Endothelial cell of umbilical vein (primary cell): ENCODE results near the gene CTSA. TPM values are rescaled to one million over a fixed set of nuclear protein-coding genes. Genes with fewer than 3 reads are reported as not detected.

ENCODE experiments used
- BruUV-seq: library from RNA; stranded (reverse); fragments of 400-500 nt; replicated peaks from 2 replicates; lab custom pipeline; 2021; lab: Mats Ljungman, UMichigan
- CTCF ChIA-PET: fragments of 300-600, 350-600 bp; sonication (Branson Sonifier 250); formaldehyde crosslinking; loops from one replicate; lab custom pipeline; 2021; ENCODE audit warnings: antibody characterized with exemption, inconsistent platforms; lab: Charles Lee
- POLR2A ChIA-PET: fragments of 300-600, 350-600 bp; sonication (Branson Sonifier 250); formaldehyde crosslinking; loops from one replicate; lab custom pipeline; 2021; ENCODE audit warnings: antibody characterized with exemption, inconsistent platforms; lab: Charles Lee
- DNase-seq: peaks from one replicate; pipeline ENCODE4 v3.0.0-alpha.2; 2011; ENCODE audit warnings: low read depth, low spot score
- FAIRE-seq: peaks from 2 replicates; lab custom pipeline; 2011; peaks lifted over from hg19 to GRCh38; lab: Jason Lieb, UNC
- H2AFZ ChIP-seq: 2 replicates; pipeline ENCODE4 v1.6.0; 2012; ENCODE audit warnings: low read depth, low read length, control low read depth, inconsistent platforms
- H3K27ac ChIP-seq: 2 replicates; pipeline ENCODE4 v1.5.1; 2011; ENCODE audit warnings: low read depth, mild to moderate bottlenecking, control low read depth, low read length, moderate library complexity; ENCODE audit not compliant: insufficient read depth
- H3K27me3 ChIP-seq, 2 experiments: 2 replicates each; pipeline versions ENCODE4 v1.6.0 to v1.6.1; 2011; ENCODE audit warnings: low read length in 2 of 2, mixed read lengths in 1 of 2; ENCODE audit not compliant: control insufficient read depth in 2 of 2, insufficient read depth in 2 of 2
- H3K36me3 ChIP-seq, 2 experiments: 2 replicates in 1 of 2; 3 replicates in 1 of 2; pipeline ENCODE4 v1.5.1; 2011; ENCODE audit warnings: low read length in 2 of 2, mild to moderate bottlenecking in 1 of 2, moderate library complexity in 1 of 2; ENCODE audit not compliant: control insufficient read depth in 2 of 2, insufficient read depth in 2 of 2; ENCODE audit errors: extremely low read depth in 1 of 2
- H3K4me1 ChIP-seq: 3 replicates; pipeline ENCODE4 v1.5.1; 2011; ENCODE audit warnings: mild to moderate bottlenecking, low read length; ENCODE audit not compliant: control insufficient read depth, insufficient read depth; ENCODE audit errors: extremely low read depth
- H3K4me2 ChIP-seq: 2 replicates; pipeline ENCODE4 v1.6.1; 2011; ENCODE audit warnings: low read length, control low read depth, mixed read lengths; ENCODE audit not compliant: insufficient read depth
- H3K4me3 ChIP-seq, 3 experiments: fragments of 200-600 bp in 1 of 3; sonication (generic), shearing (Covaris generic) in 1 of 3; replicated peaks in 1 of 3; 2 replicates each; pipeline ENCODE4 v1.5.1; 2011 to 2016; ENCODE audit warnings: control low read depth in 3 of 3, low read length in 3 of 3, mild to moderate bottlenecking in 2 of 3, inconsistent platforms in 1 of 3, low read depth in 1 of 3, moderate library complexity in 1 of 3; ENCODE audit not compliant: insufficient read depth in 1 of 3
- H3K79me2 ChIP-seq: 2 replicates; pipeline ENCODE4 v1.6.0; 2012; ENCODE audit warnings: low read length, inconsistent platforms; ENCODE audit not compliant: control insufficient read depth, insufficient read depth
- H3K9ac ChIP-seq: replicated peaks from 2 replicates; pipeline ENCODE3; 2011; ENCODE audit warnings: low read length, control low read depth; ENCODE audit not compliant: insufficient read depth; ENCODE audit errors: extremely low read depth
- H3K9me1 ChIP-seq: replicated peaks from 3 replicates; pipeline ENCODE4 v1.6.0; 2011; ENCODE audit warnings: mild to moderate bottlenecking, low read length; ENCODE audit not compliant: control insufficient read depth, insufficient read depth; ENCODE audit errors: extremely low read depth
- H3K9me3 ChIP-seq: replicated peaks from 2 replicates; pipeline ENCODE4 v1.5.1; 2012; ENCODE audit warnings: low read length, inconsistent platforms; ENCODE audit not compliant: control insufficient read depth, insufficient read depth
- H4K20me1 ChIP-seq: replicated peaks from 2 replicates; pipeline ENCODE3; 2011; ENCODE audit warnings: mild to moderate bottlenecking, low read length; ENCODE audit not compliant: control insufficient read depth, insufficient read depth; ENCODE audit errors: extremely low read depth
- CTCF ChIP-seq, 2 donors: IDR thresholded peaks; 1 replicate in 1 of 2; 2 replicates in 1 of 2; pipeline ENCODE4 v1.5.1; 2011; ENCODE audit warnings: low read length in 2 of 2, mild to moderate bottlenecking in 2 of 2, moderate library complexity in 2 of 2, control low read depth in 1 of 2, inconsistent platforms in 1 of 2, low read depth in 1 of 2; ENCODE audit not compliant: insufficient read depth in 1 of 2; ENCODE audit errors: extremely low read depth in 1 of 2
- EZH2 ChIP-seq: IDR thresholded peaks from 2 replicates; pipeline ENCODE4 v1.6.1; 2012; ENCODE audit warnings: borderline replicate concordance, low read depth, mild to moderate bottlenecking, moderate library complexity, low read length, inconsistent platforms; ENCODE audit not compliant: severe bottlenecking
- FOS ChIP-seq: IDR thresholded peaks from 2 replicates; pipeline ENCODE4 v1.6.1; 2011; ENCODE audit warnings: mild to moderate bottlenecking, low read length, moderate library complexity, borderline replicate concordance; ENCODE audit not compliant: insufficient read depth
- GATA2 ChIP-seq: IDR thresholded peaks from 2 replicates; pipeline ENCODE4 v1.7.0; 2011; ENCODE audit warnings: low read depth, mild to moderate bottlenecking, moderate library complexity, mixed read lengths, low read length; ENCODE audit not compliant: insufficient read length, insufficient read depth
- JUN ChIP-seq: IDR thresholded peaks from 2 replicates; pipeline ENCODE4 v1.6.1; 2011; ENCODE audit warnings: borderline replicate concordance, low read depth; ENCODE audit not compliant: insufficient read length, insufficient read depth
- MAX ChIP-seq: IDR thresholded peaks from 2 replicates; pipeline ENCODE4 v1.6.1; 2011; ENCODE audit not compliant: insufficient read depth, insufficient read length
- MYC ChIP-seq: IDR thresholded peaks from one replicate; pipeline ENCODE4 v1.6.1; 2011; ENCODE audit warnings: mild to moderate bottlenecking, low read depth, low read length
- POLR2A ChIP-seq: IDR thresholded peaks from 2 replicates; pipeline ENCODE4 v1.6.1; 2012; ENCODE audit warnings: low read depth, mild to moderate bottlenecking, control low read depth, low read length
- POLR2AphosphoS5 ChIP-seq: IDR thresholded peaks from 2 replicates; pipeline ENCODE4 v1.6.1; 2012; ENCODE audit warnings: low read depth, mild to moderate bottlenecking, control low read depth, low read length, moderate library complexity; ENCODE audit not compliant: insufficient read depth
- dilution Hi-C: fragments of 300-500 bp; cut with MboI; formaldehyde crosslinking; loops from one replicate; pipeline ENCODE4 v1.15.0; 2019; ENCODE audit warnings: low sequenced_read_pairs; ENCODE audit not compliant: extremely low pct_ligation_motif_present
- intact Hi-C: fragments of 100-400 bp; cut with micrococcal nuclease; formaldehyde crosslinking; loops from one replicate; pipeline ENCODE4 v1.10.0; 2022
- polyA plus RNA-seq, 4 experiments: library from polyadenylated mRNA; depleted of rRNA in 3 of 4; stranded (reverse) in 3 of 4; unstranded in 1 of 4; fragments of >200 nt; gene quantifications; 2 replicates each; pipeline versions ENCODE4 v1.2.1 to v1.2.3, GENCODE V29; 2011 to 2012; ENCODE audit warnings: missing spikeins in 1 of 4
- total RNA-seq: library from RNA; stranded (reverse); gene quantifications from 2 replicates; pipeline ENCODE4 v1.2.3, GENCODE V29; 2021

The CTSA gene
- total and polyA plus RNA-seq, 2 donors (not counting 3 experiments of a cell fraction or from before 2014, with no cell fraction given) = 169 to 409 TPM

GRCh38 chr20:45843506-45843905 is 47.6 kb upstream of the CTSA start:
- TF ChIP-seq JUN (no peak), CTCF (IDR thresholded peaks at IDR 0.05; ENCODE audit: extremely low read depth in 1 of 2, insufficient read depth in 1 of 2, low read depth in 1 of 2, low read length in 2 of 2) (no peak), GATA2 (no peak), MYC (no peak), FOS (no peak), POLR2AphosphoS5 (no peak)
- no peaks in the 10 kb centered on the region for H3K9me1 ChIP-seq
- POLR2A ChIA-PET = no interaction called here
- dilution Hi-C loops (no loop called here), intact Hi-C loops (no loop called here)
- no peaks in the 10 kb centered on the region for H3K79me2 ChIP-seq
- H3K27me3 ChIP-seq = no peaks in the 10 kb centered on the region
- H3K4me3 ChIP-seq = no peak overlapping the region
- DNase-seq (no peak), FAIRE-seq (no peak)
- BruUV-seq = no TSS peak
- H3K36me3 ChIP-seq = peaks cover 0 to 39% of the 10 kb centered on the region in 2 experiments
- H3K9ac ChIP-seq = no peak overlapping the region
- no peaks in the 10 kb centered on the region for H3K4me1 ChIP-seq
- no peak overlapping the region for H2AFZ ChIP-seq
- no peak overlapping the region for H3K27ac ChIP-seq
- no peaks in the 10 kb centered on the region for H3K9me3 ChIP-seq
- H3K4me2 ChIP-seq = no peak overlapping the region
- H4K20me1 ChIP-seq = no peaks in the 10 kb centered on the region
- CTCF ChIA-PET = no interaction called here

GRCh38 chr20:45845452-45845851 is 45.7 kb upstream of the CTSA start:
- CTCF ChIA-PET = no interaction called here
- dilution Hi-C loops = no loop called here
- Histone ChIP-seq H3K4me1 (no peaks in the 10 kb centered on the region), H3K27ac (no peak overlapping the region), H3K36me3 (peaks cover 0 to 39% of the 10 kb centered on the region in 2 experiments), H3K79me2 (no peaks in the 10 kb centered on the region), H3K9me3 (no peaks in the 10 kb centered on the region), H3K9ac (no peak overlapping the region), H3K4me3 (no peak overlapping the region), H4K20me1 (no peaks in the 10 kb centered on the region), H3K9me1 (no peaks in the 10 kb centered on the region), H2AFZ (no peak overlapping the region), H3K27me3 (no peaks in the 10 kb centered on the region), H3K4me2 (no peak overlapping the region)
- intact Hi-C loops = no loop called here
- no TSS peak for BruUV-seq
- FAIRE-seq = no peak
- no peak for DNase-seq
- TF ChIP-seq JUN (no peak), FOS (no peak), CTCF (IDR thresholded peaks at IDR 0.05; ENCODE audit: extremely low read depth in 1 of 2, insufficient read depth in 1 of 2, low read depth in 1 of 2, low read length in 2 of 2) (no peak), GATA2 (no peak), MAX (no peak), EZH2 (no peak), POLR2AphosphoS5 (no peak), MYC (no peak), POLR2A (no peak)
- POLR2A ChIA-PET = no interaction called here
